GM18867 (cell line): Measurements from ENCODE around the gene EHBP1.

ENCODE experiments used
- ATAC-seq: cut with Tn5 transposase; IDR thresholded peaks from one replicate; pipeline ENCODE4 v1.9.1; 2021; ENCODE audit warnings: mild to moderate bottlenecking, moderate library complexity; ENCODE audit not compliant: unreplicated experiment

The EHBP1 gene

GRCh38 chr2:62812921-62813825 lies 107.7 kb downstream of the EHBP1 start:
- no peak for ATAC-seq

- ATAC-seq = no peak
These were observed 108.6 kb downstream of the EHBP1 start for GRCh38 chr2:62814123-62814522.

- no peak for ATAC-seq
These were observed 111.8 kb downstream of the EHBP1 start for GRCh38 chr2:62817348-62817747.

GRCh38 chr2:62817995-62818713 lies 112.6 kb downstream of the EHBP1 start:
- ATAC-seq = no peak

- no peak for ATAC-seq
These were observed 117.0 kb downstream of the EHBP1 start for GRCh38 chr2:62822549-62822948.

GRCh38 chr2:62824388-62824787 lies 118.9 kb downstream of the EHBP1 start:
- ATAC-seq = no peak

- ATAC-seq = no peak
These were observed 120.6 kb downstream of the EHBP1 start for GRCh38 chr2:62826141-62826540.

GRCh38 chr2:62826953-62827675 lies 121.6 kb downstream of the EHBP1 start:
- no peak for ATAC-seq

- ATAC-seq = no peak
These were observed 126.2 kb downstream of the EHBP1 start for GRCh38 chr2:62831729-62832128.

- ATAC-seq = no peak
These were observed 139.0 kb downstream of the EHBP1 start for GRCh38 chr2:62844311-62845090.

- ATAC-seq = no peak
These were observed 139.7 kb downstream of the EHBP1 start for GRCh38 chr2:62845256-62845655.

GRCh38 chr2:62852254-62852653 lies 146.7 kb downstream of the EHBP1 start:
- no peak for ATAC-seq

- ATAC-seq = no peak
These were observed 149.3 kb downstream of the EHBP1 start for GRCh38 chr2:62854600-62855514.

- no peak for ATAC-seq
These were observed 150.9 kb downstream of the EHBP1 start for GRCh38 chr2:62856228-62857040.

GRCh38 chr2:62857139-62857931 lies 151.8 kb downstream of the EHBP1 start:
- ATAC-seq = no peak

- ATAC-seq = no peak
These were observed 152.8 kb downstream of the EHBP1 start for GRCh38 chr2:62858231-62858832.

GRCh38 chr2:62868947-62869346 lies 163.4 kb downstream of the EHBP1 start:
- ATAC-seq = no peak

- ATAC-seq = no peak
These were observed 165.5 kb downstream of the EHBP1 start for GRCh38 chr2:62870966-62871365.
